SK-N-DZ (cell line): ENCODE results near the gene KIF3A.

ENCODE experiments used
- DNase-seq: peaks from one replicate; pipeline ENCODE4 v3.0.0-alpha.2; 2015; ENCODE audit warnings: low spot score

The KIF3A gene

GRCh38 chr5:132678735-132679134 lies 58.6 kb downstream of the KIF3A start:
- no peak for DNase-seq

GRCh38 chr5:132677682-132678400 lies 59.5 kb downstream of the KIF3A start:
- DNase-seq: no peak

- no peak for DNase-seq
Measured at GRCh38 chr5:132677191-132677590, 60.2 kb downstream of the KIF3A start.

- no peak for DNase-seq
Measured at GRCh38 chr5:132675936-132676689, 61.2 kb downstream of the KIF3A start.

- no peak for DNase-seq
Measured at GRCh38 chr5:132674671-132675506, 62.5 kb downstream of the KIF3A start.

- no peak for DNase-seq
Measured at GRCh38 chr5:132673939-132674630, 63.3 kb downstream of the KIF3A start, which contains the start of gene IL4. Gene IL4 (plus strand): TSS chr5:132673989. CDS start chr5:132674051, 62 bp downstream.

GRCh38 chr5:132673488-132673887 lies 63.9 kb downstream of the KIF3A start:
- DNase-seq: no peak

- no peak for DNase-seq
Measured at GRCh38 chr5:132671000-132671399, 66.3 kb downstream of the KIF3A start.

GRCh38 chr5:132669966-132670882 lies 67.1 kb downstream of the KIF3A start:
- no peak for DNase-seq

GRCh38 chr5:132669455-132669820 lies 67.9 kb downstream of the KIF3A start:
- DNase-seq: no peak

- DNase-seq: no peak
Measured at GRCh38 chr5:132668706-132669454, 68.5 kb downstream of the KIF3A start.

- DNase-seq: peak; percentile 53
Measured at GRCh38 chr5:132667761-132668705, 69.3 kb downstream of the KIF3A start.

GRCh38 chr5:132667309-132667708 lies 70.0 kb downstream of the KIF3A start:
- DNase-seq: no peak

- no peak for DNase-seq
Measured at GRCh38 chr5:132666310-132667123, 70.8 kb downstream of the KIF3A start.

- DNase-seq: no peak
Measured at GRCh38 chr5:132665574-132666080, 71.7 kb downstream of the KIF3A start.

- DNase-seq: no peak
Measured at GRCh38 chr5:132664696-132665209, 72.6 kb downstream of the KIF3A start.
